MM.1S (cell line): Measurements from ENCODE around the gene ARL3.

ENCODE experiments used
- EZH2 ChIP-seq: fragments of 300-600 bp; sonication (generic); optimal IDR thresholded peaks from 2 replicates; pipeline ENCODE3; 2017; ENCODE audit warnings: low read depth, mild to moderate bottlenecking, antibody characterized with exemption, low read length, mixed read lengths
- EZH2phosphoT487 ChIP-seq: fragments of 300-600 bp; sonication (generic); IDR thresholded peaks from 2 replicates; pipeline ENCODE4 v1.6.1; 2018; ENCODE audit warnings: antibody characterized with exemption, low read length
- TF ChIP-seq, protein P1 (sequence below): fragments of 300-600 bp; sonication (generic); IDR thresholded peaks from 2 replicates; pipeline ENCODE4 v1.5.1; 2016; ENCODE audit warnings: antibody characterized with exemption, low read length, mixed read lengths

- TF ChIP-seq, protein P1, sequence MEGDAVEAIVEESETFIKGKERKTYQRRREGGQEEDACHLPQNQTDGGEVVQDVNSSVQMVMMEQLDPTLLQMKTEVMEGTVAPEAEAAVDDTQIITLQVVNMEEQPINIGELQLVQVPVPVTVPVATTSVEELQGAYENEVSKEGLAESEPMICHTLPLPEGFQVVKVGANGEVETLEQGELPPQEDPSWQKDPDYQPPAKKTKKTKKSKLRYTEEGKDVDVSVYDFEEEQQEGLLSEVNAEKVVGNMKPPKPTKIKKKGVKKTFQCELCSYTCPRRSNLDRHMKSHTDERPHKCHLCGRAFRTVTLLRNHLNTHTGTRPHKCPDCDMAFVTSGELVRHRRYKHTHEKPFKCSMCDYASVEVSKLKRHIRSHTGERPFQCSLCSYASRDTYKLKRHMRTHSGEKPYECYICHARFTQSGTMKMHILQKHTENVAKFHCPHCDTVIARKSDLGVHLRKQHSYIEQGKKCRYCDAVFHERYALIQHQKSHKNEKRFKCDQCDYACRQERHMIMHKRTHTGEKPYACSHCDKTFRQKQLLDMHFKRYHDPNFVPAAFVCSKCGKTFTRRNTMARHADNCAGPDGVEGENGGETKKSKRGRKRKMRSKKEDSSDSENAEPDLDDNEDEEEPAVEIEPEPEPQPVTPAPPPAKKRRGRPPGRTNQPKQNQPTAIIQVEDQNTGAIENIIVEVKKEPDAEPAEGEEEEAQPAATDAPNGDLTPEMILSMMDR = no peak
- TF ChIP-seq EZH2phosphoT487 (no peak), EZH2 (no peak)
Observed at GRCh38 chr10:102726274-102726673, 12.1 kb upstream of the ARL3 start.
